PFSK-1 (cell line): Measurements from ENCODE around the gene STOML2.

Experiments used
- FOXP2 ChIP-seq: optimal IDR thresholded peaks from 2 replicates; pipeline ENCODE3; 2011; ENCODE audit warnings: borderline replicate concordance, control low read depth, inconsistent platforms; ENCODE audit not compliant: insufficient read depth; ENCODE audit errors: extremely low read length, extremely low read depth
- POLR2AphosphoS5 ChIP-seq: IDR thresholded peaks from 2 replicates; pipeline ENCODE4 v1.6.1; 2012; ENCODE audit warnings: low read depth, mild to moderate bottlenecking, control low read depth, low read length, moderate library complexity
- SIN3A ChIP-seq: IDR thresholded peaks from 2 replicates; pipeline ENCODE4 v1.6.1; 2012; ENCODE audit warnings: mild to moderate bottlenecking, low read length, moderate library complexity, borderline replicate concordance; ENCODE audit not compliant: insufficient read depth
- TAF1 ChIP-seq: IDR thresholded peaks from 2 replicates; pipeline ENCODE4 v1.6.1; 2012; ENCODE audit warnings: low read length, control low read depth, borderline replicate concordance; ENCODE audit not compliant: insufficient read depth
- TF ChIP-seq, protein P1 (sequence below), 2 experiments: IDR thresholded peaks; 2 replicates each; pipeline versions ENCODE4 v1.6.1 to v1.8.0; 2011 to 2012; ENCODE audit warnings: low read depth in 2 of 2, low read length in 2 of 2, control low read depth in 1 of 2, inconsistent platforms in 1 of 2, mild to moderate bottlenecking in 1 of 2, moderate library complexity in 1 of 2; ENCODE audit not compliant: insufficient read depth in 1 of 2

DNA sequence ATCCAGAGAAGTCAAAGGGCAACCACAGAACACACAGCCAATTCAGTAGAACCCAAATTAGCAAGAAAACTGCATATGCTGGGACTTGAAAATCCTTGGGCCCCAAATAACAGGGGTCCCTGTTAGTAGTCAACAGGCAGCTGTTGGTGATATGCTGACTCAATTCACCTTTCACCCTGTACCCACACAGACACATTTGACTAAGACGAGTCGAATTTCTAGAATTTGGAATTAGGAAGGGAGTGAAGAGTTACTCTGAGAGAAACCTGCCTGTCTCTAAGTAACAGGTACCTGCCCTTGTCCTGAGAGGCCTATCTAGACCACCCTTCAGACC lies 29.7 kb downstream of the STOML2 start:
- TF ChIP-seq TAF1 (no peak), POLR2AphosphoS5 (no peak), FOXP2 (no peak), SIN3A (no peak)
- TF ChIP-seq, protein P1, sequence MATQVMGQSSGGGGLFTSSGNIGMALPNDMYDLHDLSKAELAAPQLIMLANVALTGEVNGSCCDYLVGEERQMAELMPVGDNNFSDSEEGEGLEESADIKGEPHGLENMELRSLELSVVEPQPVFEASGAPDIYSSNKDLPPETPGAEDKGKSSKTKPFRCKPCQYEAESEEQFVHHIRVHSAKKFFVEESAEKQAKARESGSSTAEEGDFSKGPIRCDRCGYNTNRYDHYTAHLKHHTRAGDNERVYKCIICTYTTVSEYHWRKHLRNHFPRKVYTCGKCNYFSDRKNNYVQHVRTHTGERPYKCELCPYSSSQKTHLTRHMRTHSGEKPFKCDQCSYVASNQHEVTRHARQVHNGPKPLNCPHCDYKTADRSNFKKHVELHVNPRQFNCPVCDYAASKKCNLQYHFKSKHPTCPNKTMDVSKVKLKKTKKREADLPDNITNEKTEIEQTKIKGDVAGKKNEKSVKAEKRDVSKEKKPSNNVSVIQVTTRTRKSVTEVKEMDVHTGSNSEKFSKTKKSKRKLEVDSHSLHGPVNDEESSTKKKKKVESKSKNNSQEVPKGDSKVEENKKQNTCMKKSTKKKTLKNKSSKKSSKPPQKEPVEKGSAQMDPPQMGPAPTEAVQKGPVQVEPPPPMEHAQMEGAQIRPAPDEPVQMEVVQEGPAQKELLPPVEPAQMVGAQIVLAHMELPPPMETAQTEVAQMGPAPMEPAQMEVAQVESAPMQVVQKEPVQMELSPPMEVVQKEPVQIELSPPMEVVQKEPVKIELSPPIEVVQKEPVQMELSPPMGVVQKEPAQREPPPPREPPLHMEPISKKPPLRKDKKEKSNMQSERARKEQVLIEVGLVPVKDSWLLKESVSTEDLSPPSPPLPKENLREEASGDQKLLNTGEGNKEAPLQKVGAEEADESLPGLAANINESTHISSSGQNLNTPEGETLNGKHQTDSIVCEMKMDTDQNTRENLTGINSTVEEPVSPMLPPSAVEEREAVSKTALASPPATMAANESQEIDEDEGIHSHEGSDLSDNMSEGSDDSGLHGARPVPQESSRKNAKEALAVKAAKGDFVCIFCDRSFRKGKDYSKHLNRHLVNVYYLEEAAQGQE (IDR thresholded peaks at IDR 0.05; ENCODE audit: insufficient read depth in 1 of 2, low read depth in 2 of 2, low read length in 2 of 2), result no peak
